LNCAP (cell line): ENCODE measurements around the gene LTB4R.

Experiments used
- CTCF ChIP-seq: fragments of 450-650 bp; IDR thresholded peaks from 2 replicates; pipeline ENCODE4 v1.5.1; 2017; ENCODE audit warnings: mild to moderate bottlenecking

Gene LTB4R

GRCh38 chr14:24337144-24337823 lies 26.0 kb downstream of the LTB4R start:
- no peak for TF ChIP-seq CTCF

- no peak for TF ChIP-seq CTCF
Measured at GRCh38 chr14:24337824-24338175, 26.5 kb downstream of the LTB4R start.

- TF ChIP-seq CTCF, result no peak
Measured at GRCh38 chr14:24338843-24339242, 27.5 kb downstream of the LTB4R start.

DNA sequence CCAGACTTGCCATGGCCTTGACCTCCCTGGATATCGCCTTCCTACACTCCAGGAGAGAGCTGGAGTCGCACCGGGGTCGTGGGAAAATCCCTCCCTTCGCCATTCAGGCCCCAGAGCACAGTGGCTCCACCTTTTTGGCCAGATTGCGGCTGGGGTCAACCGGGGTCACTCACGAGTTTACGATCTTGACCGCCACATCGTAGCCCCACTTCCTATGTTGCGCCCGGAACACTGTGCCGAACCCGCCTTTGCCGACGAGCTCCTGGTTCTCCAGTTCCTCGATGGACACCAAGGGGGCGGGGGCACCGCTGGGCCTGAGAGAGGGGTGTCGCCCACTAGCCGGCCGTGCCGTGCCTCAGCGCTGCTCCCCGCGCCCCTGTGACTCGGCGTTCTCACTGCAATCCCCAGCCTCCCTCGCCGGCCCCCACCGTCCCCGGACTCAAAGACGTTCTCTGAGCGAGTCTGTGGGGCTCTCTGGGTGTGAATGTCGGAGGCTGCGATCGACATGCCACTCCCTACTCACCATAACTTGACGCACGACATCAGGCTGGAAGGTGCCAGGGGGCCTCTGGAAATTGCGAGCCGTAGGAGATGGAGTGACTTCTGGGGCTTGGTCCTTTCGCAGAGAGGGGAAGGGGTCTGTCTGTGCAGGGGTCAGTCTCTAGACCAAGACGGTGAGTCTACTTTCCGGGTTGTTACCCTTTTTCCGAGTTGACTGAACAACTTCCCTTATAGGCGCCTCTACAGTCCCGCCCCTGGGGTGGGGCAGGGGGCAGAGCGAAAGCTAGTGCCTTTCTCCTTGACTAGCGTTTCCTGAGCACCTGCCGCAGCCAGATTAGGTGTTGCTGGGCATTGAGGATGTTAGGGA lies 28.2 kb downstream of the LTB4R start, which contains the start of gene RIPK3:
TSS of gene RIPK3 (minus strand) at position 708 of the 868 bp plus-strand sequence. CDS start at position 543, 165 bp downstream.
- TF ChIP-seq CTCF, result no peak

- TF ChIP-seq CTCF, result no peak
Measured at GRCh38 chr14:24340606-24341005, 29.3 kb downstream of the LTB4R start.

DNA sequence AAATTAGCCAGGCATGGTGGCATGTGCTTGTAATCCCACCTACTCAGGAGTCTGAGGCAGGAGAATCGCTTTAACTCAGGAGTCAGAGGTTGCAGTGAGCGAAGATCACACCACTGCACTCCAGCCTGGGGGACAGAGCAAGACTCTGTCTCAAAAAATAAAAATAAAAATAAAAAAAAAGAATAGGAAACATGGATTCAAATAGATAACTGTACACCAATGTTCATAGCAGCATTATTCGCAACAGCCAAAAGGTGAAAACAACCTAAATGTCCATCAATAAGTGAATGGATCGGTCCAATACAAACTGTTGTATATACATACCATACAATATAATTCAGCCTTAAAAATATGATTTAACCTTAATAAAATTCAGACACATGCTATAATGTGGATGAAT lies 31.6 kb downstream of the LTB4R start:
- no peak for TF ChIP-seq CTCF

GRCh38 chr14:24343795-24344660 lies 32.7 kb downstream of the LTB4R start:
- no peak for TF ChIP-seq CTCF
